H1 (cell line): ENCODE results near the gene AGBL1. TPM values are rescaled to one million over a fixed set of nuclear protein-coding genes. Genes with fewer than 3 reads are reported as not detected.
A peak's percentile ranks its signal among the peaks of the same experiment; 100 is the strongest.

Source experiments
- CTCF ChIA-PET: fragments of 300-600 bp; sonication (Branson Sonifier 250); formaldehyde crosslinking; loops from one replicate; lab custom pipeline; 2021; ENCODE audit not compliant: partially characterized antibody; lab: Charles Lee
- POLR2A ChIA-PET: fragments of 300-600 bp; sonication (Branson Sonifier 250); formaldehyde crosslinking; loops from one replicate; lab custom pipeline; 2021; ENCODE audit warnings: inconsistent platforms; ENCODE audit not compliant: partially characterized antibody; lab: Charles Lee
- DNase-seq, 2 experiments: peaks; one replicate each; pipeline versions ENCODE4 v3.0.0 to v3.0.0-alpha.2; 2010 to 2022; ENCODE audit warnings: low spot score in 2 of 2, low read depth in 1 of 2, mixed read lengths in 1 of 2
- FAIRE-seq: peaks from 2 replicates; lab custom pipeline; 2011; peaks lifted over from hg19 to GRCh38; lab: Jason Lieb, UNC
- H2AFZ ChIP-seq: 2 replicates; pipeline ENCODE4 v1.8.1; 2012; ENCODE audit warnings: low read length, inconsistent platforms
- H2AK5ac ChIP-seq: 2 replicates; pipeline ENCODE4 v1.6.1; 2013; ENCODE audit warnings: low read depth, low read length
- H2BK120ac ChIP-seq: replicated peaks from 2 replicates; pipeline ENCODE3; 2013; ENCODE audit warnings: low read depth, low read length, inconsistent platforms
- H2BK12ac ChIP-seq: 2 replicates; pipeline ENCODE4 v1.6.1; 2013; ENCODE audit warnings: low read depth, low read length
- H2BK15ac ChIP-seq: 2 replicates; pipeline ENCODE4 v1.6.1; 2013; ENCODE audit warnings: low read length
- H2BK20ac ChIP-seq: 2 replicates; pipeline ENCODE4 v1.6.1; 2013; ENCODE audit warnings: low read length
- H2BK5ac ChIP-seq: 2 replicates; pipeline ENCODE4 v1.6.1; 2013; ENCODE audit warnings: low read depth, low read length
- H3K14ac ChIP-seq: 2 replicates; pipeline ENCODE4 v1.6.1; 2013; ENCODE audit warnings: inconsistent platforms; ENCODE audit not compliant: insufficient read length
- H3K18ac ChIP-seq: 2 replicates; pipeline ENCODE4 v1.6.1; 2013; ENCODE audit warnings: low read length; ENCODE audit errors: extremely low read depth
- H3K23ac ChIP-seq: 2 replicates; pipeline ENCODE4 v1.6.1; 2013; ENCODE audit warnings: inconsistent platforms; ENCODE audit not compliant: insufficient read length
- H3K23me2 ChIP-seq: 2 replicates; pipeline ENCODE4 v1.6.1; 2013; ENCODE audit warnings: low read depth, low read length
- H3K27ac ChIP-seq: 2 replicates; pipeline ENCODE4 v1.6.1; 2011; ENCODE audit warnings: low read depth, low read length, inconsistent platforms
- H3K27me3 ChIP-seq, 4 experiments: replicated peaks in 1 of 4; 1 replicate in 1 of 4; 2 replicates in 3 of 4; pipeline versions ENCODE4 v1.6.1 to v1.8.1; 2011 to 2013; ENCODE audit warnings: low read length in 3 of 4, mild to moderate bottlenecking in 3 of 4, inconsistent platforms in 2 of 4, mixed read lengths in 2 of 4, moderate library complexity in 1 of 4; ENCODE audit not compliant: control insufficient read depth in 3 of 4, insufficient read depth in 3 of 4; ENCODE audit errors: extremely low read depth in 1 of 4
- H3K36me3 ChIP-seq, 4 experiments: 2 replicates each; pipeline versions ENCODE4 v1.6.1 to v1.8.1; 2011 to 2013; ENCODE audit warnings: mild to moderate bottlenecking in 4 of 4, low read length in 3 of 4, moderate library complexity in 2 of 4, control low read depth in 1 of 4, inconsistent platforms in 1 of 4; ENCODE audit not compliant: insufficient read depth in 4 of 4, control insufficient read depth in 2 of 4
- H3K4ac ChIP-seq: replicated peaks from 2 replicates; pipeline ENCODE3; 2013; ENCODE audit warnings: low read length, low read depth, mixed read lengths, inconsistent platforms; ENCODE audit not compliant: insufficient read length
- H3K4me1 ChIP-seq, 4 experiments: replicated peaks in 1 of 4; 1 replicate in 1 of 4; 2 replicates in 3 of 4; pipeline versions ENCODE4 v1.6.1 to v1.8.1; 2011 to 2013; ENCODE audit warnings: low read length in 3 of 4, inconsistent platforms in 2 of 4, mixed read lengths in 1 of 4; ENCODE audit not compliant: insufficient read depth in 4 of 4, control insufficient read depth in 3 of 4
- H3K4me2 ChIP-seq, 2 experiments: 2 replicates each; pipeline versions ENCODE4 v1.6.1 to v1.8.1; 2011 to 2013; ENCODE audit warnings: low read depth in 2 of 2, low read length in 2 of 2, control low read depth in 1 of 2, inconsistent platforms in 1 of 2, mild to moderate bottlenecking in 1 of 2; ENCODE audit not compliant: insufficient read depth in 1 of 2
- H3K4me3 ChIP-seq, 4 experiments: fragments of 200-600, 300-600 bp in 1 of 4; sonication (generic), shearing (Covaris generic), sonication (Bioruptor Twin) in 1 of 4; 2 replicates each; pipeline versions ENCODE4 v1.5.1 to v1.8.1; 2011 to 2016; ENCODE audit warnings: low read length in 4 of 4, low read depth in 3 of 4, control low read depth in 2 of 4, inconsistent platforms in 2 of 4, mild to moderate bottlenecking in 2 of 4, mixed read lengths in 1 of 4, moderate library complexity in 1 of 4; ENCODE audit not compliant: insufficient read depth in 2 of 4; ENCODE audit errors: extremely low read depth in 1 of 4
- H3K56ac ChIP-seq: replicated peaks from 2 replicates; pipeline ENCODE3; 2013; ENCODE audit warnings: low read depth, mild to moderate bottlenecking, mixed read lengths, low read length, inconsistent platforms; ENCODE audit not compliant: insufficient read length
- H3K79me1 ChIP-seq: 2 replicates; pipeline ENCODE4 v1.6.1; 2013; ENCODE audit warnings: low read depth, low read length, control low read depth
- H3K79me2 ChIP-seq, 2 experiments: 2 replicates each; pipeline versions ENCODE4 v1.6.1 to v1.8.1; 2012 to 2013; ENCODE audit warnings: low read length in 2 of 2, mild to moderate bottlenecking in 2 of 2, inconsistent platforms in 1 of 2; ENCODE audit not compliant: insufficient read depth in 2 of 2, control insufficient read depth in 1 of 2
- H3K9ac ChIP-seq, 4 experiments: replicated peaks in 1 of 4; 1 replicate in 1 of 4; 2 replicates in 3 of 4; pipeline versions ENCODE4 v1.6.1 to v1.8.1; 2011 to 2013; ENCODE audit warnings: low read depth in 3 of 4, low read length in 3 of 4, control low read depth in 2 of 4, mild to moderate bottlenecking in 2 of 4, moderate library complexity in 2 of 4, inconsistent platforms in 1 of 4; ENCODE audit errors: extremely low read depth in 1 of 4
- H3K9me3 ChIP-seq, 2 experiments: 2 replicates each; pipeline versions ENCODE4 v1.6.1 to v1.8.1; 2012 to 2013; ENCODE audit warnings: mild to moderate bottlenecking in 2 of 2, moderate library complexity in 2 of 2, control low read depth in 1 of 2, inconsistent platforms in 1 of 2, low read depth in 1 of 2, low read length in 1 of 2, mixed read lengths in 1 of 2; ENCODE audit not compliant: insufficient read depth in 2 of 2
- H4K20me1 ChIP-seq, 2 experiments: replicated peaks in 1 of 2; 2 replicates each; pipeline versions ENCODE3 to v1.8.1; 2011 to 2013; ENCODE audit warnings: inconsistent platforms in 2 of 2, low read length in 2 of 2, mild to moderate bottlenecking in 1 of 2; ENCODE audit not compliant: insufficient read depth in 2 of 2, control insufficient read depth in 1 of 2
- H4K5ac ChIP-seq: 2 replicates; pipeline ENCODE4 v1.6.1; 2013; ENCODE audit warnings: low read length, low read depth, mixed read lengths, inconsistent platforms; ENCODE audit not compliant: insufficient read length
- H4K8ac ChIP-seq: 2 replicates; pipeline ENCODE4 v1.8.0; 2013; ENCODE audit warnings: mild to moderate bottlenecking, moderate library complexity, low read length, inconsistent platforms; ENCODE audit not compliant: insufficient read depth; ENCODE audit errors: extremely low read depth
- H4K91ac ChIP-seq: replicated peaks from 2 replicates; pipeline ENCODE3; 2013; ENCODE audit warnings: low read length, mixed read lengths, inconsistent platforms; ENCODE audit not compliant: insufficient read length
- CEBPB ChIP-seq: IDR thresholded peaks from 2 replicates; pipeline ENCODE4 v1.6.1; 2012; ENCODE audit warnings: low read depth, low read length
- MAFK ChIP-seq: IDR thresholded peaks from 2 replicates; pipeline ENCODE4 v1.6.1; 2012; ENCODE audit warnings: low read depth, mild to moderate bottlenecking, improper control_type of control experiment, low read length
- TAF7 ChIP-seq: optimal IDR thresholded peaks from 2 replicates; pipeline ENCODE3; 2011; ENCODE audit warnings: low read depth, mild to moderate bottlenecking, inconsistent platforms, low read length, moderate library complexity, borderline replicate concordance
- WGBS, 2 experiments: shearing (Covaris generic) in 1 of 2; methylation state at CpG; one replicate each; pipeline versions ENCODE4 v1.1.6 to v1.1.7; 2013 to 2015; ENCODE audit warnings: low lambda C conversion rate in 2 of 2, mixed read lengths in 2 of 2, inconsistent platforms in 1 of 2, low coverage in 1 of 2, missing lambda C conversion rate in 1 of 2; ENCODE audit not compliant: insufficient replicate concordance in 2 of 2, insufficient coverage in 1 of 2, insufficient read length in 1 of 2; ENCODE audit errors: extremely low coverage in 1 of 2, missing lambda C conversion rate in 1 of 2; 5-methylcytosine and 5-hydroxymethylcytosine counted together
- polyA plus RNA-seq, 7 experiments: library from polyadenylated mRNA; depleted of rRNA in 3 of 7; stranded (reverse) in 5 of 7; unstranded in 2 of 7; fragments of >200 nt in 5 of 7; fragments of 200-250 nt in 2 of 7; gene quantifications; 1 replicate in 5 of 7; 2 replicates in 1 of 7; 4 replicates in 1 of 7; pipeline versions ENCODE4 v1.2.1 to v1.2.3, GENCODE V29; 2011 to 2013; ENCODE audit warnings: missing spikeins in 2 of 7, mixed read lengths in 2 of 7
- total RNA-seq: library from RNA; stranded (reverse); fragmentation: NEBNext Ultra II Directional; extraction: Animal tissue kit (Norgen Biotek cat#: 25700); gene quantifications from 2 replicates; pipeline ENCODE4 v1.2.1, GENCODE V29; 2021

AGBL1 gene
- total and polyA plus RNA-seq, 2 of the 8 experiments (the other 6 are each of a cell fraction or from before 2014, with no cell fraction given): not detected

DNA sequence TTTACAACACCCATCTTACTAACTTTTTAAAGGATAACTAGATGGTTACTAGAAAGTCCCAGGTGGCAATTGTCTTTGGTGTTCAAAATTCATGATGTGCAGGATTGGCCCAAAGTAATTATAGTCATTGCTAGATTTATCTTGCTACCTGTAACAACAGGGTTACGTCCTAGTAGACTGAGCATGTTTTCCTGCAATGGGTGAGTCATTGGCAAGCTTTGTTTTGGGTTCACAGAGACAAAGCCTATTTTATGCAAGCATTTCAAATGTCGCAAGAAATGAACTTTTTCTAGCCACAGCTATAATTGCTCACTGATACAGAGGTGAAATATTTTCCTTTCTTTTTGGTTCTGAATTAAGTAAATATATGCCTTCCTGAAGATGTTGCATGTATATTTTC lies 267.6 kb downstream of the AGBL1 start:
- Histone ChIP-seq H4K8ac (no peak overlapping the region), H3K27ac (no peak overlapping the region), H3K36me3 (no peaks in the 10 kb centered on the region), H3K4ac (no peak overlapping the region), H2AFZ (no peak overlapping the region), H3K18ac (no peak overlapping the region), H2BK15ac (no peak overlapping the region), H3K9me3 (no peaks in the 10 kb centered on the region), H3K79me1 (no peaks in the 10 kb centered on the region), H2BK12ac (no peak overlapping the region), H3K4me2 (no peak overlapping the region), H2AK5ac (no peak overlapping the region), H3K9ac (no peak overlapping the region), H3K23ac (no peak overlapping the region), H3K27me3 (no peaks in the 10 kb centered on the region), H2BK120ac (no peak overlapping the region), H2BK20ac (no peak overlapping the region), H4K20me1 (no peaks in the 10 kb centered on the region), H3K4me3 (no peak overlapping the region), H3K23me2 (no peaks in the 10 kb centered on the region), H4K5ac (no peak overlapping the region), H3K14ac (no peak overlapping the region), H2BK5ac (no peak overlapping the region), H3K79me2 (no peaks in the 10 kb centered on the region), H3K4me1 (no peaks in the 10 kb centered on the region), H3K56ac (no peak overlapping the region), H4K91ac (no peak overlapping the region)
- no peak for TF ChIP-seq TAF7
- TF ChIP-seq MAFK: no peak
- peak; percentile 37; the same call in 1 of the 2 replicates for TF ChIP-seq CEBPB
- WGBS, 2 experiments: 95% methylated on average over 2 of the region's 2 CpGs; no CpG with 5 or more reads in 1 of the 2 experiments
- ChIA-PET CTCF (interaction anchor here (0.6 to 1.1 kb wide), 2 partner anchors 115 to 537 kb away, joined by 3 read pairs; no protein-coding TSS in a partner anchor), POLR2A (no interaction called here)
- DNase-seq: no peak
- no peak for FAIRE-seq
